Left forelimb (tissue), 1 donor: ENCODE measurements around the gene CHST14.

Source experiments
- DNase-seq: peaks from one replicate; pipeline ENCODE4 v3.0.0-alpha.2; 2018; ENCODE audit warnings: low spot score

The CHST14 gene

GRCh38 chr15:40463279-40463678 lies 7.5 kb upstream of the CHST14 start:
- no peak for DNase-seq

- no peak for DNase-seq
Observed at GRCh38 chr15:40463886-40464545, 6.8 kb upstream of the CHST14 start.

- no peak for DNase-seq
Observed at GRCh38 chr15:40464595-40465185, 6.1 kb upstream of the CHST14 start.

- no peak for DNase-seq
Observed at GRCh38 chr15:40465939-40466338, 4.8 kb upstream of the CHST14 start.

GRCh38 chr15:40466426-40467260 lies 4.1 kb upstream of the CHST14 start:
- DNase-seq = no peak

GRCh38 chr15:40467261-40467615 lies 3.5 kb upstream of the CHST14 start:
- DNase-seq = no peak

GRCh38 chr15:40468898-40469331 lies 1.9 kb upstream of the CHST14 start:
- no peak for DNase-seq

- no peak for DNase-seq
Observed at GRCh38 chr15:40469776-40470390, 901 bp upstream of the CHST14 start.

GRCh38 chr15:40471105-40471807 lies 472 bp downstream of the CHST14 start:
- DNase-seq = peak; percentile 80

- no peak for DNase-seq
Observed at GRCh38 chr15:40471808-40472150, 995 bp downstream of the CHST14 start.

GRCh38 chr15:40472171-40472727 lies 1.5 kb downstream of the CHST14 start:
- no peak for DNase-seq

GRCh38 chr15:40474581-40474980 lies 3.8 kb downstream of the CHST14 start:
- DNase-seq = no peak

- DNase-seq = no peak
Observed at GRCh38 chr15:40477642-40478327, 7.0 kb downstream of the CHST14 start.

- no peak for DNase-seq
Observed at GRCh38 chr15:40479024-40479423, 8.2 kb downstream of the CHST14 start.

GRCh38 chr15:40481341-40482074 lies 10.7 kb downstream of the CHST14 start:
- no peak for DNase-seq

- no peak for DNase-seq
Observed at GRCh38 chr15:40483919-40484318, 13.1 kb downstream of the CHST14 start.

- DNase-seq = no peak
Observed at GRCh38 chr15:40486066-40486770, 15.4 kb downstream of the CHST14 start.

- no peak for DNase-seq
Observed at GRCh38 chr15:40487816-40488682, 17.3 kb downstream of the CHST14 start.
